Measurements from ENCODE around the gene BAAT.

DNA sequence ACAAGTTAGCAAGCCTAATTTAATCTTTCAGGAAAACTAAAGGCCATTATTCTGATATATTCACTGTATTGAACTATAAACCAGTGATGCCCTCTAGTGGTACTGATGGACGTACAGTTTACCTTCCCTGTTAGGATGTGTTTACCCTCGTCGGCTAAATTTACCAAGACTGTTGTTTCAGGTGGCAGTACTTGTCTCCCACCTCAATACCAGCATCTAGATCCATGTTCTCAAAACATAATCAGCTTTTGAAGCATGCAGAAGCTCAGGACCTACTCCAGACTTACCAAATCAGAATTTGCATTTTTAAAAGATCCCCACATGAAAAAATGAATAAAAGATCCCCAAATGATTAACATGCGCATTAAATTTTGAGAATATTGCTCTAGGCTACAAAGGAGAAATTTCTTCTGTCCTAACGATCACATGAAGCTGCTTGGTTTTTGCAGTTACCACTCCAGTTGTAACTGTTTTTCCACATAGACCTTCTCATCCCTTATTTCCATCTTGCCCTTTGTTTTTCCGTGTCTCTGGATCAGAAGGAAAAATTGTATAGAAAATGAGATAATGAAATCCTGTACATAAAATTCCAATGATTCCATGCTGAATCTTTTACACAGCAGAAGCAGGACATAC lies 3.2 kb upstream of the BAAT start:
- TF ChIP-seq, protein P1, sequence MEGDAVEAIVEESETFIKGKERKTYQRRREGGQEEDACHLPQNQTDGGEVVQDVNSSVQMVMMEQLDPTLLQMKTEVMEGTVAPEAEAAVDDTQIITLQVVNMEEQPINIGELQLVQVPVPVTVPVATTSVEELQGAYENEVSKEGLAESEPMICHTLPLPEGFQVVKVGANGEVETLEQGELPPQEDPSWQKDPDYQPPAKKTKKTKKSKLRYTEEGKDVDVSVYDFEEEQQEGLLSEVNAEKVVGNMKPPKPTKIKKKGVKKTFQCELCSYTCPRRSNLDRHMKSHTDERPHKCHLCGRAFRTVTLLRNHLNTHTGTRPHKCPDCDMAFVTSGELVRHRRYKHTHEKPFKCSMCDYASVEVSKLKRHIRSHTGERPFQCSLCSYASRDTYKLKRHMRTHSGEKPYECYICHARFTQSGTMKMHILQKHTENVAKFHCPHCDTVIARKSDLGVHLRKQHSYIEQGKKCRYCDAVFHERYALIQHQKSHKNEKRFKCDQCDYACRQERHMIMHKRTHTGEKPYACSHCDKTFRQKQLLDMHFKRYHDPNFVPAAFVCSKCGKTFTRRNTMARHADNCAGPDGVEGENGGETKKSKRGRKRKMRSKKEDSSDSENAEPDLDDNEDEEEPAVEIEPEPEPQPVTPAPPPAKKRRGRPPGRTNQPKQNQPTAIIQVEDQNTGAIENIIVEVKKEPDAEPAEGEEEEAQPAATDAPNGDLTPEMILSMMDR (IDR thresholded peaks at IDR 0.05; ENCODE audit: low read depth, low read length): peak; percentile 54
- TF ChIP-seq POLR2A (IDR thresholded peaks at IDR 0.05; ENCODE audit: extremely low read depth, insufficient read length): no peak
- TF ChIP-seq, protein P2, sequence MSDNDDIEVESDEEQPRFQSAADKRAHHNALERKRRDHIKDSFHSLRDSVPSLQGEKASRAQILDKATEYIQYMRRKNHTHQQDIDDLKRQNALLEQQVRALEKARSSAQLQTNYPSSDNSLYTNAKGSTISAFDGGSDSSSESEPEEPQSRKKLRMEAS (IDR thresholded peaks at IDR 0.05; ENCODE audit: low read depth, low read length): no peak

Data from NB4 (cell line).